GM21390 (cell line): Measurements from ENCODE around the gene SWT1.
"Not testable (repeated sequence)": the region's sequence is repeated elsewhere in the genome, so short reads cannot be mapped to it uniquely, and the experiment has no call there.

Experiments
- ATAC-seq: cut with Tn5 transposase; IDR thresholded peaks from one replicate; pipeline ENCODE4 v1.9.1; 2021; ENCODE audit not compliant: unreplicated experiment

SWT1 gene

DNA sequence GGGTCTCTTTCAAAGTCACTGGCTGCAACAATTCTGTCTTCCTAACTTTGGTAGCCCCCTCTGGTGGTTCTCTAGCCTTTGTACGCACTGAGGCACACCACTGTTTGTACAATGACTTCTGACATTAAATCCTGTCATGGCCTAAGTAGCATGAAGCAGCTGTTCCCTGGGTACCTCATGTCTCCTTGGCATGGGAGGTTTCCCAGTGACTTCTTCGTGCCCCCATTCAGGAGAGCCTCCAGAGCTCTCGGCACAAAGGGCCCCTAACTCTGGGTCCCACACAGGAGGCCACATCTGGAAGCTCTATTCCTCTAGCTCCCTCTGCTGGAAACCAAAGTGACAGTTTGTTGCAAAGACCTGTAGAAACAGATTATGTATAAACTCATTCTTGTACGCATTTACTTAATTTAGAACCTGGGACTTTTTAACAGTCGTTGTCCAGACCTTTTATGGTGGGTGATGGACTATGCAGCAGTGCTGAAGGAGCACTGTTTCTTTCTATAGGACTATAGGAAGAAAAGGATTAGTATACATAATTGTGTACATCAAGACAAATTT, 13.4 kb downstream of the SWT1 start:
- peak; percentile 94 for ATAC-seq

DNA sequence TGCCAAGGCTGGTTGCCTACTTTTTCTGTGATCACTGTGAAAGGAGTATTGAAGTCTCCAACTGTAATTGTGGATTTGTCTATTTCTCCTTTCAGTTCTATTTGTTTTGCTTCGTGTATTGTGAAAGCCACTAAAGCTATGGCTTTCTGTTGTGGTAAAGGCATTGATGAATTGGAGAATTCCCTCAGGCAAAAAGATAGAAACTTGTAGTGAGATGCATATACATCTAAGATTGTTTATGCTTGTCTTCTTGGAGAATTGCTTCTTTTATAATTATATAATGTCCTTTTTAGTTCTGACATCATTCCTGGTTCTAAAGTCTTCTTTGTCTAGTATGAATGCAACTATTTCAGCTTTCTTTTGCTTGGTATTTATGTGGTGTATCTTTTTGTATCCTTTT, 36.8 kb downstream of the SWT1 start:
- ATAC-seq: no peak

DNA sequence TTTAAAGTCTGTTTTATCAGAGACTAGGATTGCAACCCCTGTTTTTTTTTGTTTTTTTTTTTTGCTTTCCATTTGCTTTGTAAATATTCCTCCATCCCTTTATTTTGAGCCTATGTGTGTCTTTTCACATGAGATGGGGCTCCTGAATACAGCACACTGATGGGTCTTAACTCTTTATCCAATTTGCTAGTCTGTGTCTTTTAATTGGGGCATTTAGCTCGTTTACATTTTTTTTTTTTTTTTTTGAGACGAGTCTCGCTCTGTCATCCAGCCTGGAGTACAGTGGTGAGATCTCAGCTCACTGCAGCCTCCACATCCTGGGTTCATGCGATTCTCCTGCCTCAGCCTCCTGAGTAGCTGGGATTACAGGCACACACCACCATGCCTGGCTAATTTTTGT, 41.7 kb downstream of the SWT1 start:
- ATAC-seq: not testable (repeated sequence)

DNA sequence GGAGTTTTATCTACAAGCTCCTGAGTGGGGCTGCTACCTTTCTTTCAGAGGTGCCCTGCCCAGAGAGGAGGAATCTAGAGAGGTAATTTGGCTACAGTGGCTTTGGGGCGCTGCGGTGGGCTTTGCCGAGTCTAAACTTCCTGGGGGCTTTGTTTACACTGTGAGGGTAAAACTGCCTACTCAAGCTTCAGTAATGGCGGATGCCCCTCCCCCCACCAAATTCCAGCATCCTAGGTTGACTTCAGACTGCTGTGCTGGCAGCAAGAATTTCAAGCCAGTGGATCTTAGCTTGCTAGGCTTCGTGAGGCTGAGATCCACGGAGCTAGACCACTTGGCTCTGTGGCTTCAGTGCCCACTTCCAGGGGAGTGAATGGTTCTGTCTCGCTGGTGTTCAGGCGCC, 43.9 kb downstream of the SWT1 start:
- no peak for ATAC-seq

DNA sequence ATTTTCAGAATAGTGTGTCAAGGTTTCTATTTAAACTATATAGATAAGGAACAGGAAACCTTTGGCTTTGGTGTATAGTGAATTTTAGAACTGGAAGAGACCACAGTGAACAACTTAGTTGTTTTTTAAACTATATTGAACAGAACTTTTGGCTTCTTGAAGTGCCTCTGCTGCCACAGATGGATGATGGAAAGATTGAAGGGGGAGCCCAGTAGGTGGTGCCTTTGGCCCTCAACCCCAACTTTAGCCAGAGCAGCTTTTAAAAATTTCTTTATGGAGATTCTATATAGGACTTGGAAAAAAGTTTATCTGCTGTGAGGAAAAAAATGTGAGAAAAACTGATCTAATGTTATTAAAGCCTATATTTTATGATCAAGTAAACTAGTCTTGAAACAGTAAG, 50.2 kb downstream of the SWT1 start:
- no peak for ATAC-seq

DNA sequence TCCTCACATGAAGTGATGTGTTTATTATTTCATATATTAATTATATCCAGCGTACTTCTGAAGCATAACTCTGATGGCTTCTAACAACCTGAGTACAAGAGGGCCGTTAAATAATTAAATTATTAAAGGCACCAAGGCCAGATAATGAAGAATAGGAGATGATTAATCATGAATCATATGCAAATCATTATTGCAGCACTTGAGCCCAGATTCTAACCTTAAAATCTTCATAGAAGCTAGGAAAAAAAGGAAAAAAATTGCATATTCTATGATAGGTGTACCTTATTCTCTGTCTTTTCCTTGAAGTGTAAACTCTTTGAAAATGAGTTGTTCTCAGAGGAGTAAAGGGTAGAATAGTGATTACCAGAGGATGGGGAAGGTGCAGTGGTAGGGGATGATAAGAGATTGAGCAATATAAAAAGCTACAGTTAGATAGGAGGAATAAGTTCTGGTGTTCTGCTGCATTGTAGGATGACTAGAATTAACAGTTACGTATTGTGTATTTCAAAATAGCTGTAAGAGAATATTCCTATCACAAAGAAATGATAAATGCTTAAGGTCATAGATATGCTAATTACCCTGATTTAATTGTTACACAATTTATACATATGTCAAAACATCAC, 51.1 kb downstream of the SWT1 start:
- ATAC-seq: no peak

DNA sequence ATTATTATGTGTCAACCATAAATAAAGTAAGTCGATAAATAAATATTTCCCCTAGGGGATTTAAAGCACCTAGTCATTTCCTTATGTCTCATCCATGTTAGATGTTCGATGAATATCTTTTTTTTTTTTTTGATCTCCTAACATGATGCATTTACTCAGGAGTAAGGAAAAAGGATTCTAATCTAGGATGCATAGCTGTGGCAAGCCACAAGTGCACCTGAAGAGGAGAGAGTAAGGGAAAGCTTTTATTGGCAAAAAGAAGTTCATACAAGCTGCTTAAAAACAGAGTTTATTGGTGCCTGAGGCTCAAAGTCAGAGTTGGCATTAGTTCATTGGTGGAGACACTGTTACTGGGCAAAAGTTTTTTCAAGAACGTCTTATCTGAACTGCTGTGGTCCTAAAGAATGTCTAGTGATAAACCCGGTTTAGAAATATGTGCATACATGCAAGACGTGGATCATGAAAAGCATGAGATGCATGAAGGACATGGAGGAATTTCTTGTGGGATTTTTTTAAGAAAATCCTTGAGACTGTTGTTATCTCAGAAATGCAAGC, 51.7 kb downstream of the SWT1 start:
- ATAC-seq: no peak

DNA sequence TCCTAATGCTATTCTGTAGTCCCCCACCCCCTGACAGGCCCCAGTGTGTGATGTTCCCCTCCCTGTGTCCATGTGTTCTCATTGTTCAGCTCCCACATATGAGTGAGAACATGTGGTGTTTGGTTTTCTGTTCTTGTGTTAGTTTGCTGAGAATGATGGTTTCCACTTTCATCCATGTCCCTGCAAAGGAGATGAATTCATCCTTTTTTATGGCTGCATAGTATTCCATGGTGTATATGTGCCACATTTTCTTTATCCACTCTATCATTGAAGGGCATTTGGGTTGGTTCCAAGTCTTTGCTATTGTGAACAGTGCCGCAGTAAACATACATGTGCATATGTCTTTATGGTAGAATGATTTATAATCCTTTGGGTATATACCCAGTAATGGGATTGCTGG, 52.4 kb downstream of the SWT1 start:
- not testable (repeated sequence) for ATAC-seq

DNA sequence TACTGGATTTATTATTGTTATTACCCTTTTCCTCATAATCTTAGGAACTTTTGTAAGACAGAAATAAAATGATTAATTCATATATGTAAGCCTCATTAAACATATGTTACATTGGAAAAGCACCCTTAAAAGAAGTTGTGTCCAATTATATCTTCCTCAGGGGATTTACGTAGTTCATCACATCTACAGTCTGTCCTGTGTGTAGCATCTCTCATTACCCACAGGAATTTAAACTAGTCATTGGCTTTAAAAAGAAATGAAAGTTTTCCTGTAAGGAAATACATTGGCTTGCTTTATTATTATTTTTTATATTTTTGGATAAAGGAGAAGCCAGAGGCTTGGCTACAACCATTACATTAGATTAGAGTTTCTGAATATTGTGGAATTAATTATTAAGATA, 56.1 kb downstream of the SWT1 start:
- no peak for ATAC-seq

DNA sequence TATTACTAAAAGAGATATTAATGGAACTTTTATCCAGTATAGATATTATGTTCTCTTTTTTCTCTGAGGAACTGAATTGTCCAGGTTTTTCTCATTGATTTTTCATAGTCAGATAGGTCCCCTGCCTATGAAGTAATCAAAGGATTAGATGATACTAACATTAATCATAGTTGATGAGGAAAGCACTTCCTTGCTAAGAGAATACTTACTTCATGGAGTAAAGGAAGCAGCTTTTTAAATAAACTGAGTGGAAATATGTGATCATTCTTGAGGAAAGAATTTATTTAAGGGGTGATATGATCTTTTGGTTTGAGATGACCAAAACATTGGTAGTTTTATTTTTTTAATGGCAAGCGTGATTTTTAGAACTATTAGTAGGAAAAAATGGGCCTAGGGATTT, 58.9 kb downstream of the SWT1 start:
- no peak for ATAC-seq

DNA sequence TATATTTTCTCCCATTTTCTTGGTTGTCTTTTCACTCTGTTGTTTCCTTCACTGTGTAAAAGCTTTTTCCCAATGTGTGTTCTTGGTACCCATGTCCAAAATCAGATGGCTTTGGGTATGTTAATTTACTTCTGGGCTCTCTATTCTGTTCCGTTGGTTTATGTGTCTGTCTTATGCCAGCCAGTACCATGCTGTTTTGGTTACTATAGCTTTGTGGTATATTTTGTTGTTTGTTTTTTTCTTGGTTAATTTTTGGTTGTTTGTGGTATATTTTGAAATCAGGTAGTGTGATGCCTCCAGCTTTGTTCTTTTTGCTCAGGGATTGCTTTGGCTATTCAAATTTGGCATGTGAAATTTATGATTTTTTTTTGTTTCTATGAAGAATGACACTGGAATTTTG, 67.2 kb downstream of the SWT1 start:
- no peak for ATAC-seq

DNA sequence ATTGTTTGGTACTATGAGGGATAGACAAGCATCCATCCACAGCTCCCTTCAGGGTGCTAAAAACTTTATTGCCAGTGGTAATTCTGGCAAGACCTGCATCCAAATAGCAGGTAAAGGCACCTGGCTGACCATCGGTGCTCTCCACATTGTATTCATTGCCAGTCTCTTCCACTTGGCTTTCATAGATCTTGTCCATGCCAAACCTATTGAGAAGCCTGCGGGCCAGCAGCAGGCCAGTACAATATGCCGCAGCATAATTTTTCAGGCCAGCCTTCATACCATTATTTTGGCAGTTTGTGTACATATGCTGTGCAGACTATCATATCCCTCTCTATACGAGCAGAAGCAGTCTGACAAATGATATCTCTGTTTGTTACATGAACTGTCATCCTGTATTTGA, 70.2 kb downstream of the SWT1 start:
- ATAC-seq: no peak

DNA sequence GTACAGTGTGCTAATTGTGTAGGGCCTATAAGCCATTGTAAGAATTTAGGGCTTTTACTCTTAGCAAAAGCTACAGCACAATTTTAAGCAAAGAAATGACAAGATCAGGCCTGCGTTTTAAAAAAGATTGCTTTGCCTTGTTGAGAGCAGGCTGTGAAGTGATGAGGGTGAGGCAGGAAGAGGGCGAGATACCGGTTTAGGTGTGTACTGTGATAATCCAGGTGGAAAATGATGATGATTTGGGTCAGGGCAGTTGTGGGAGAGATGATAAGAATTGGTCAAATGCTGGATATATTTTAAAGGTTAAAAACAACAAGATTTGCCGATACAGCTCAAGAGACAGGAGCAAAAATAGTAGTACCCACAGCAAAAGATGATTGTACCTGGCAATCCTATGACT, 72.0 kb downstream of the SWT1 start:
- no peak for ATAC-seq

DNA sequence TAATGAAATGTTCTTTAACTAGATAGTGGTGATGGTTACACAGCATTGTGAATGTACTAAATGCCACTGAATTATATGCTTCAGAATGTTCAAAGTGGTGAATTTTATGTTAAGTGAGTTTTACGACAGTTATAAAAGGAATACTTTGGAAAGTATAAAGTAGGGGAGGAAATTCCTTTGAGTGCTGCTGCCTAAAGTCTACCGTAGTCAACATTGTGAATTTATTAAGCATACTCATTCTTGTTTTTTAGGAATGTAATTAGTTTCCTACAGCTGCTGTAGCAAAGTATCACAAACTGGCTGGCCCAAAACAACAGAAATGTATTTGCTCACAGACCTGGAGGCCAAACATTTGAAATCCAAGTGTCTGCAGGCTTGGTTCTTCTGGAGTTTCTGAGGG, 73.0 kb downstream of the SWT1 start:
- ATAC-seq: no peak

DNA sequence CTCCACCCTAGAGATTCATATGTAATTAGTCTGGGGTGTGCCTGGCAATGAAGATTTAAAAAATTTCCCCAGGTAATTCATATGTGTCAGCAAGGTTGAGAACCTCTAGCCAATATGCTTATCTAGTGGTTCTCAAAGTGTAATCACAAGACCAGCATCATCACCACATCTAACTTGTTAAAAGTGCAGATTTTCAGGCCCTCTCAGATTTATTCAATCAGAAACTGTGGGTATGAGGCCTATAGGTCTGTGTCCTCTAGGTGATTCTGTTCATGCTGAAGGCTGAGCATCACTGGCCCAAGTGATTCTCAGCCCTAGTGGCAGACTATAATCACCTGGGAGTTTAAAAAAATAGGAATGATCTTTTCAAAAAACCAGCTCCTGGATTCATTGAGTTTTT, 75.9 kb downstream of the SWT1 start:
- no peak for ATAC-seq

DNA sequence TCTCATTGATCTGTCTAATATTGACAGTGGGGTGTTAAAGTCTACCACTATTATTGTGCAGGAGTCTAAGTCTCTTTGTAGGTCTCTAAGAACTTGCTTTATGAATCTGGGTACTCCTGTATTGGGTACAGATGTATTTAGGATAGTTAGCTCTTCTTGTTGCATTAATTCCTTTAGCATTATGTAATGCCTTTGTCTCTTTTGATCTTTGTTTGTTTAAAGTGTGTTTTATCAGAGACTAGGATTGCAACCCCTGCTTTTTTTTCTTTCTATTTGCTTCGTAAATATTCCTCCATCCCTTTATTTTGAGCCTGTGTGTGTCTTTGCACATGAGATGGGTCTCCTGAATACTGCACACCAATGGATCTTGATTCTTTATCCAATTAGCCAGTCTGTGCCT, 77.2 kb downstream of the SWT1 start:
- not testable (repeated sequence) for ATAC-seq

DNA sequence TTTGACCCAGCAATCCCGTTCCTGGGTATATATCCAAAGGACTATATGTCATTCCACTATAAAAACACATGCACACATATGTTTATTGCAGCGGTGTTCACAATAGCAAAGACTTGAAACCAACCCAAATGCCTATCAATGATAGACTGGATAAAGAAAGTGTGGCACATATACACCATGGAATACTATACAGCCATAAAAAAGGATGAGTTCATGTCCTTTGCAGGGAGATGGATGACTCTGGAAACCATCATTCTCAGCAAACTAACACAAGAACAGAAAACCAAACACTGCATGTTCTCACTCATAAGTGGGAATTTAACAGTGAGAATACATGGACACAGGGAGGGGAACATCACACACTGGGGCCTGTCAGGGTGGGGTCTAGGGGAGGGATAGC, 80.2 kb downstream of the SWT1 start:
- not testable (repeated sequence) for ATAC-seq

DNA sequence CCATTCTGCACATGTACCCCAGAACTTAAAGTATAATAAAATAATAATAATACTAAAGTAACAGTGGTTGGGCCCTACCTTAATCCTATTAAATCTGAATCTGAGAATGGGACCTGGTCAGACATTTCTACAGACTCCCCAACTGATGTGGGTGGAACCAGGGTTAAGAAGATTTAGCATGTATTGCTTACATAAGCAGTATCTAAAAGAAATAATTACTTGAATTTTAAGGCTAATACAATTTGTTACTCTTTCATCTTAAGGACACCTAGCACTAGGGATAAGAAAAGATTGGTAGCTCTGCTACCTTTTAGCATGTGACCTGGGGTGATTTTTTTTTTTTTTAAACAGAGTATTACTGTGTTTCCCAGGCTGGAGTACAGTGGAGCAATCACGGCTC, 80.7 kb downstream of the SWT1 start:
- no peak for ATAC-seq

DNA sequence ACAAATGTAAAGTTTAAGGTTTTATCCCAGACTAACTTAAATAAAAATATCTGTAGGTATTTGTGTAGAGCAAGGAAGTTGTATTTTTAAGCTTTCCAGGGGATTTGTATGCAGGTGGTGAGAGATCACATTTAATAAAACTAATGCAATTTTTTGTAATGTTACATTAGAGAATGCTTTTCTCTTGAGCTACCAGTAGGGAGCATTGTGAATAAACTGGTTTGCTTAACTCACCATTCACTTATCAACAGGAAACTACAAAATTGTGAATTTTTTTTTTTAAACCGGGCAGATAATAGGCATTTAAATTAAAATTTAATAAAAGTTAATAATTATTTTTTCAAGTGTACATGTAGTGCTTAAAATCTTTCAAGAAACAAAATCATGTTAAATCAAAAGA, 81.5 kb downstream of the SWT1 start:
- no peak for ATAC-seq

DNA sequence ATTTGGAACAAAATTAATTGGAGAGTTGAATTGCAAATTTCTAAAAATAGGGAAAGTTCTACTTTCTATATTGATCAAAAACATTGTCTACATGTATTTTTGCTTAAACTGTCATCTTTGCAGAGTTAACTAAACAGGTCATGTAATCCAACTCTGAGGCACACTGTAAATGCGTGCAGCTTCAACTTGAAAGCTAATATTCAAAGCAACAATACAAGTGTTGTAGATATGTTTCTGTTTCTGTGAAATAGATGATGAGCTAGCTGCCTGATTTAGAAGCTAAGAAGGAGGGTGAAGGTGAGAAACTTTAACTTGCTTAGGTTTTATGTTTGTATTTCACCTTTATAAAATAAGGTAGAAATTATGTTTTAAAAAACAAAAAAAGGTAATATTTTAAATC, 82.9 kb downstream of the SWT1 start:
- ATAC-seq: no peak

DNA sequence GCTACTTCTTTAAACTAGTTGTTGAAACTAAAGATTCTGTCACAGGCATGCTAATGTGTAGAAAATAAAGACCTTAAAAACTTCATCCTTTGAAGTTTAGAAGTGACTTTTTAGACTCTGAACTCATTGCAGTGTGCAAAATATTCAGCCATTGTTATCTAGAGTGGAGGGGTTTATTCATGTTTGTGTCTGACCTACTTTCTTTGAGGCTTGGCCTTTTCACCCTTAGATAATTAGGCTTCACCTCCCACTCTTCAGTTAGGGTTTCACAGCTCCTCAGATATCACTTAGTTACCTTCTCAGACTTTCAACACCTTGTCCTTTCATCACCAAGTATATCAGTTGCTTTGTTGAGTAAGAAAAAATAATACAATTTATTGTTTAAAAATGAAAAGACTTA, 84.2 kb downstream of the SWT1 start:
- ATAC-seq: no peak

DNA sequence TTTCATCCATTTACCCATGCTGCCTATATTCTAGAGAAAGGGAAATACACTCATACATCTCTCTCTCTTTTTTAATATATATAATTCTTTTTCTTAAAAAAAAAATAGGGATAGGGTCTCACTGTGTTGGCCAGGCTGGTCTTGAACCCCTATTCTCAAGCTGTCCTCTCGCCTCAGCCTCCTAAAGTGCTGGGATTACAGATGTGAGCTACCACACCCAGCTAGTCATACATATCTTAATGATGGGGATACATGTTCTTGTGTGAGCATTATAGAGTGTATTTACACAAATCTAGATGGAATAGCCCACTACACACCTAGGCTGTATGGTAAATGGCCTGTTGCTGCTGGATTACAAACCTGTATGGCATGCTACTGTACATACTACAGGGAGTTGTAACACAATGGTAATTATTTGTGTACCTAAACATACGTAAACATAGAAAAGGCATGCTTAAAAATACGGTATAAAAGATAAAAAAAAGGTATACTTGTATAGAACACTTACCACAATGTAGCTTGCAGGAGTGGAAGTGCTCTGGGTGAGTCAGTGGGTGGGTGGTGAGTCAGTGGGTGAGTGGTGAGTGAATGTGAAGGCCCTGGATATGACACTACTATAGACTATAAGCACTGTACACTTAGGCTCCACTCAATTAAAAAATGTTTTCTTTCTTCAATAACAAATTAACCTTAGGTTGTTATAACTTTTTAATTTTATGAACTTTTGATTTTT, 87.2 kb downstream of the SWT1 start:
- no peak for ATAC-seq
